Heart right ventricle (tissue), 16 donors: Measurements from ENCODE around the gene DPH3. TPM values are rescaled to one million over a fixed set of nuclear protein-coding genes. Genes with fewer than 3 reads are reported as not detected.

Experiments used
- ATAC-seq, 8 donors: fragments of 200-7000 bp; cut with Tn5 transposase; one replicate each; pipeline ENCODE4 v1.9.1; 2020; ENCODE audit warnings: mild to moderate bottlenecking in 8 of 8, moderate library complexity in 8 of 8, moderate number of reproducible peaks in 1 of 8
- DNase-seq, 2 donors: peaks; one replicate each; pipeline ENCODE4 v3.0.0-alpha.2; 2020
- H3K27ac ChIP-seq, 10 donors: fragments of 200-600 bp; sonication (generic) in 2 of 10; one replicate each; pipeline versions ENCODE4 v1.5.0 to v1.8.0; 2020 to 2022; ENCODE audit warnings: mild to moderate bottlenecking in 3 of 10
- H3K27me3 ChIP-seq, 7 donors: fragments of 200-600 bp; one replicate each; pipeline ENCODE4 v1.8.0; 2021 to 2022; ENCODE audit warnings: mild to moderate bottlenecking in 2 of 7
- H3K36me3 ChIP-seq, 9 donors: fragments of 200-600 bp; sonication (generic) in 1 of 9; one replicate each; pipeline versions ENCODE4 v1.5.0 to v1.8.0; 2020 to 2022; ENCODE audit warnings: mild to moderate bottlenecking in 2 of 9
- H3K4me1 ChIP-seq, 9 donors: fragments of 200-600 bp; sonication (generic) in 1 of 9; one replicate each; pipeline versions ENCODE4 v1.5.0 to v1.8.0; 2020 to 2022; ENCODE audit warnings: mild to moderate bottlenecking in 4 of 9
- H3K4me3 ChIP-seq, 10 donors: fragments of 200-600 bp; sonication (generic) in 2 of 10; one replicate each; pipeline versions ENCODE4 v1.5.0 to v1.8.0; 2020 to 2022; ENCODE audit warnings: mild to moderate bottlenecking in 7 of 10, moderate library complexity in 2 of 10
- H3K9me3 ChIP-seq, 11 donors: fragments of 200-600 bp in 10 of 11; sonication (generic) in 2 of 11; one replicate each; pipeline versions ENCODE4 v1.5.0 to v1.8.0; 2013 to 2022; ENCODE audit warnings: mild to moderate bottlenecking in 2 of 11, control low read depth in 1 of 11, moderate library complexity in 1 of 11
- WGBS, 2 donors: extraction: QIAGEN DNeasy Blood & Tissue Kit; methylation state at CpG; one replicate each; pipeline ENCODE4 v1.1.7; 2013; ENCODE audit warnings: inconsistent platforms in 1 of 2; 5-methylcytosine and 5-hydroxymethylcytosine counted together
- intact Hi-C, 10 donors: fragments of 100-400 bp; cut with DNase I; formaldehyde crosslinking; loops; one replicate each; pipeline versions ENCODE4 v1.11.1 to v1.14.2; 2022
- polyA plus RNA-seq, 2 donors: library from polyadenylated mRNA; stranded (reverse); fragments of 200-250 nt; gene quantifications; one replicate each; pipeline ENCODE4 v1.2.3, GENCODE V29; 2013
- total RNA-seq, 10 donors: library from RNA; stranded (reverse); fragmentation: NEBNext Ultra II Directional in 3 of 10; extraction: Animal tissue kit (Norgen Biotek cat#: 25700) in 3 of 10; gene quantifications; one replicate each; pipeline versions ENCODE4 v1.2.1 to v1.2.4, GENCODE V29; 2021 to 2023
- TF ChIP-seq, protein P1 (sequence below), 9 donors: fragments of 200-600 bp; sonication (generic) in 2 of 9; IDR thresholded peaks; one replicate each; pipeline versions ENCODE4 v1.5.0 to v1.8.0; 2021 to 2022; ENCODE audit warnings: antibody characterized with exemption in 9 of 9, mild to moderate bottlenecking in 5 of 9, moderate library complexity in 1 of 9
- donor health status: Arrhythmogenic right ventricular cardiomyopathy.
- donor health status: ischemic (EF 13 %, LVEDD 7.1; RV severe dilation, severe dysfunction).
- donor health status: healthy with polysubstance abuse.
- donor health status: DM: no; HTN: yes; CAD: no.
- donor health status: DM: no; HTN: no; CAD: no.
- donor health status: ischemic (EF 25% LVEDD 6.9; RV normal size, moderate dysfunction).
- donor health status: ischemic (EF 25% LVEDD 5.7; RV mildly dilated, moderate dysfunction).
- donor health status: healthy.
- donor health status: DM: yes; HTN: yes; CAD: no.
- donor health status: Ischemic cardiomyopathy.
- donor health status: ischemic (EF 35%, LVEDD 5.7; RV mildly dilated, moderate dysfunction).
- donor health status: nonischemic (EF 11% LVEDD 7.7; RV severe dilation, severe dysfunction).
- donor health status: DM: yes; HTN: yes; CAD: no.
- donor health status: PGD.
- donor health status: ischemic (EF 29% LVEDD 5.4; RV normal size, mild dysfunction).
- donor health status: nonischemic (EF 23%, LVEDD 6.1; RV moderate dilation, normal function).

Gene DPH3
- total and polyA plus RNA-seq, 12 donors, result 5.5 to 24.5 (median 18.7) TPM

DNA sequence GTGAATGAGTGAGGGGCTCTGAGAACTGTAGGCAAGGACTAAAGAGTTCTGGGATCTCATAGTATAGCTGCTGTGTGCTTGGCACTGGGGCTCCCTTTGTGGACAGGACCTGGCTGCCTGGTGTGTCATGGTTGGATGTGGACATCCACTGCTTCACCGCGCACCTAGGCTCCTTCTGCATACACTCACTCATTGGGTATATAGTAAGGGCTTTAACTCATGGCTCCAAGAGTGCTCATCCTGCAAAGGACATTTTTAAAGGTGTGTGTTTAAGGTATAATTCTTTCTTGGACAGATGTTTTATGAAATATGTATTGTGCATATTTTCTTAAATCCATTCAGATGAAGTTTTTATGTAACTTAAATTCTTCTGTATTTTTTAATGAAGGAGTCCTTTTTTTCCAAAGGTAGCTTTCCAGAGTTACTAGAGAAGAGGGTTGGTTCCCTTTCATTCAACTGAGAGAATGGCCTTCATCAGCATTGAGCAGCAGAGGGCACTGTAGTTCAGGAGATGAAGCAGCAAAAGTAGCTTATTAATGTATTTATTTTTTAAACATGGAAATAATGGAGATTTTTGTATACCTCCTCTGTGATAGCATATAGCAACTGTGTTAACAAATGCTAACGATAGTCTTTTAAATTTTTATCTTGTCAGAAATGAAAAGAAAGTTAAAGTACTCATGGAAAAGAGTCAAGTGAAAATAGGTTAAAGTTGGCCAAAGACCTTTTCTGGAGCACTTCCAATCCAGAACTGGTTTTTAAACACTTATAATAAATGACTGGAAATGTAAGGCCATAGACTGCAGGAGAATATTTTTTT lies 25.5 kb upstream of the DPH3 start:
- 62 to 70% methylated on average over 3 of the region's 3 CpGs for WGBS, 2 donors
- TF ChIP-seq, protein P1, sequence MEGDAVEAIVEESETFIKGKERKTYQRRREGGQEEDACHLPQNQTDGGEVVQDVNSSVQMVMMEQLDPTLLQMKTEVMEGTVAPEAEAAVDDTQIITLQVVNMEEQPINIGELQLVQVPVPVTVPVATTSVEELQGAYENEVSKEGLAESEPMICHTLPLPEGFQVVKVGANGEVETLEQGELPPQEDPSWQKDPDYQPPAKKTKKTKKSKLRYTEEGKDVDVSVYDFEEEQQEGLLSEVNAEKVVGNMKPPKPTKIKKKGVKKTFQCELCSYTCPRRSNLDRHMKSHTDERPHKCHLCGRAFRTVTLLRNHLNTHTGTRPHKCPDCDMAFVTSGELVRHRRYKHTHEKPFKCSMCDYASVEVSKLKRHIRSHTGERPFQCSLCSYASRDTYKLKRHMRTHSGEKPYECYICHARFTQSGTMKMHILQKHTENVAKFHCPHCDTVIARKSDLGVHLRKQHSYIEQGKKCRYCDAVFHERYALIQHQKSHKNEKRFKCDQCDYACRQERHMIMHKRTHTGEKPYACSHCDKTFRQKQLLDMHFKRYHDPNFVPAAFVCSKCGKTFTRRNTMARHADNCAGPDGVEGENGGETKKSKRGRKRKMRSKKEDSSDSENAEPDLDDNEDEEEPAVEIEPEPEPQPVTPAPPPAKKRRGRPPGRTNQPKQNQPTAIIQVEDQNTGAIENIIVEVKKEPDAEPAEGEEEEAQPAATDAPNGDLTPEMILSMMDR (IDR thresholded peaks at IDR 0.05), result peak; percentile 47 to 95 (median 85)
- H3K27me3 ChIP-seq, result no peaks in the 10 kb centered on the region
- H3K36me3 ChIP-seq, result peaks cover 0 to 14% (median 0%) of the 10 kb centered on the region in 9 donors
- peaks cover 26 to 76% (median 60%) of the 10 kb centered on the region in 9 donors for H3K4me1 ChIP-seq
- peaks cover 0 to 14% (median 0%) of the 10 kb centered on the region in 11 donors for H3K9me3 ChIP-seq
- ATAC-seq (peak in 4 of 8 donors; percentile 34 to 65 (median 44)), DNase-seq (peak in 1 of 2 donors; percentile 54)
- peak overlapping the region in 7 of 10 donors; percentile 4 to 88 (median 73) for H3K27ac ChIP-seq
- intact Hi-C loops, result loop anchor here in 9 of 10 donors (1.0 to 10.0 kb wide), 8 partner anchors 225 to 262 kb away; partner anchors contain the start of gene RFTN1 (in 3 of the 9)
- no peak overlapping the region for H3K4me3 ChIP-seq

DNA sequence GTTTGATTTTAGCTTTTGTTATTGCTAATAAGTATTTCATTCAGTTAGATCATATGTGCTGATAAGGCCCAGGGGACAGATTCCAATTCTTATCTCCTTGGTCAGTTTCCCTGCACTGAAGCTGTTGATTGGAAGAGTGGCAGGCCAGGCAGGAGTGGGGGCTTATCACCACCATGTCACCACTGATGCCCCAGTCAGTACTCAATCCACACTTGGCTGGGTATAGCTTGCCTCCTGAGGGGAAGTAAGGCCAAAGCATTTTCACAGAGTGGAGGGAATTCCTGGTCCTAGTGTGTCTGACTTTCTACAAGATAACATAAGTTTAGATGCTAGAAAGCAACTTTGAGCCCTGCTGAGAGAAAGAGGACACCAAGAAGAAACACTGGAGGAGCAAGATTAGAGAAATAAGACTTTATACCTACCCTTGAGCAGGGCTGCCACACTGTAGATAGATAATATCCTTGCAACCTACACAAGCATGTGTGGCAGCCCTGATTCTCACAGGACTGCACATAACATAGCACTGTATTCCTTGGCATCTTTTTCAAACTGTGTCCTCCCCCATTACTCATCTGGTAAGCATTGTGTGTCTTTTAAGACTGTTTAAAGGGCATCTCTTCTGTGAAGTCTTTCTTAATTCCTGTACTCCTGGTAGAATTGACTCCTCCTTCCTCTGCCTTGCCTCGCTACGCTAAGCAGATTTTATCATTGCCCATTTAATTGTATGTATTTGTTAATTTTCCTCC lies 24.6 kb upstream of the DPH3 start:
- intact Hi-C loops, result loop anchor here in 7 of 10 donors (2.0 to 5.0 kb wide), 5 partner anchors 227 to 263 kb away; no protein-coding TSS in a partner anchor
- Histone ChIP-seq H3K27ac (peak overlapping the region in 9 of 10 donors; percentile 1 to 88 (median 73)), H3K27me3 (no peaks in the 10 kb centered on the region), H3K4me3 (peak overlapping the region in 1 of 10 donors; percentile 39), H3K36me3 (peaks cover 0 to 11% (median 0%) of the 10 kb centered on the region in 9 donors), H3K9me3 (peaks cover 0 to 14% (median 0%) of the 10 kb centered on the region in 11 donors), H3K4me1 (peaks cover 26 to 73% (median 64%) of the 10 kb centered on the region in 9 donors)
- 70 to 74% methylated on average over 2 of the region's 2 CpGs for WGBS, 2 donors
- ATAC-seq (peak in 7 of 8 donors; percentile 34 to 66 (median 58)), DNase-seq (no peak)
- TF ChIP-seq, protein P1 (IDR thresholded peaks at IDR 0.05), result no peak

DNA sequence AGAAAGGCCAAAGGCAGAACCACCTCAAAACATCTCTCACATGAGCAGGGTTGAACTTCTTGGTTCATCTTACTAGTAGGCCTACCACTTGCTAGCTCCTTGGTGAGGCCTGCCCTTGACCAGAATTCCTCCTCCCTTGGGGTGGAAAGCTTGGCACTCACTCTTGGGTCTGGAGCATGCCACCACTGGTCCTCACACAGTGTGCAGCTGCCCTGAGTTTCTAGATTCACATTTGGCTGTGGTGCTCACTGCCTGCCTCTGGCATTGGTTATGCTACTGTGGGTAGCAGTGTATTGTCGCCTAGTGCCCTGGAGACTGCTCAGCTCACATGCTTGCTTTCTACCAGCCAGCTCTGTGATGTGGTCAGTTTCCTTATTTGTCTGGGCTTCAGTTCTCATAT lies 23.9 kb upstream of the DPH3 start:
- peak overlapping the region in 1 of 10 donors; percentile 39 for H3K4me3 ChIP-seq
- peak; percentile 66 to 93 (median 86) for ATAC-seq
- peaks cover 0 to 18% (median 0%) of the 10 kb centered on the region in 9 donors for H3K36me3 ChIP-seq
- H3K27me3 ChIP-seq, result no peaks in the 10 kb centered on the region
- peaks cover 26 to 73% (median 64%) of the 10 kb centered on the region in 9 donors for H3K4me1 ChIP-seq
- TF ChIP-seq, protein P1 (IDR thresholded peaks at IDR 0.05), result no peak
- H3K27ac ChIP-seq, result peak overlapping the region; percentile 1 to 88 (median 72)
- WGBS, 2 donors, result 54 to 55% methylated on average over 1 of the region's 1 CpG
- H3K9me3 ChIP-seq, result peaks cover 0 to 7% (median 0%) of the 10 kb centered on the region in 11 donors
- peak in 1 of 2 donors; percentile 54 for DNase-seq
- intact Hi-C loops, result loop anchor here in 7 of 10 donors (2.0 to 5.0 kb wide), 5 partner anchors 228 to 264 kb away; no protein-coding TSS in a partner anchor
